Stimulated activated CD4-positive, alpha-beta T cell treated with anti-CD3 and anti-CD28 coated beads, Interleukin-12 subunit alpha, Interleukin-12 subunit beta, amount 100 ng/mL, for 48 hours (primary cell): ENCODE measurements around the gene NLGN1.

ENCODE experiments used
- DNase-seq, 3 donors: peaks; one replicate each; pipeline ENCODE4 v3.0.0-alpha.2; 2020; ENCODE audit warnings: low read depth in 2 of 3, low spot score in 1 of 3

NLGN1 gene

DNA sequence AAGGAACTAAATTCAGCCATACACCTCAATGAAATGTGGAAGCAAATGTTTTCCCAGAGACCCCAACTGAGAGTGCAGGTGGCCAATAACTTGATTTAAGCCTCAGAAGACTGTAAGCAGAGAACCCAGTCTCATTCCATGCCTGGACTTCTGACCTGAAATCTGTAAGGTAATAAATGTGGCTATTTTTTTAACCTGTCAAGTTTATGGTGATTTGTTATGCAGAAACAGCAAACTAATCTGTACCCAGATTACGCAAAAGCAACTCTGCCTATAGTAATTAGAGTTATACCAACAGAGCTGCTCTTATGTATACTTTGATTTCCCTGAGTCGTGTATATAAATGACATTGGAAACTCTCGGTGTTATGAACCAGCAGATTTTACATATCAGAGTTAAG, 927.6 kb downstream of the NLGN1 start:
- DNase-seq: no peak

DNA sequence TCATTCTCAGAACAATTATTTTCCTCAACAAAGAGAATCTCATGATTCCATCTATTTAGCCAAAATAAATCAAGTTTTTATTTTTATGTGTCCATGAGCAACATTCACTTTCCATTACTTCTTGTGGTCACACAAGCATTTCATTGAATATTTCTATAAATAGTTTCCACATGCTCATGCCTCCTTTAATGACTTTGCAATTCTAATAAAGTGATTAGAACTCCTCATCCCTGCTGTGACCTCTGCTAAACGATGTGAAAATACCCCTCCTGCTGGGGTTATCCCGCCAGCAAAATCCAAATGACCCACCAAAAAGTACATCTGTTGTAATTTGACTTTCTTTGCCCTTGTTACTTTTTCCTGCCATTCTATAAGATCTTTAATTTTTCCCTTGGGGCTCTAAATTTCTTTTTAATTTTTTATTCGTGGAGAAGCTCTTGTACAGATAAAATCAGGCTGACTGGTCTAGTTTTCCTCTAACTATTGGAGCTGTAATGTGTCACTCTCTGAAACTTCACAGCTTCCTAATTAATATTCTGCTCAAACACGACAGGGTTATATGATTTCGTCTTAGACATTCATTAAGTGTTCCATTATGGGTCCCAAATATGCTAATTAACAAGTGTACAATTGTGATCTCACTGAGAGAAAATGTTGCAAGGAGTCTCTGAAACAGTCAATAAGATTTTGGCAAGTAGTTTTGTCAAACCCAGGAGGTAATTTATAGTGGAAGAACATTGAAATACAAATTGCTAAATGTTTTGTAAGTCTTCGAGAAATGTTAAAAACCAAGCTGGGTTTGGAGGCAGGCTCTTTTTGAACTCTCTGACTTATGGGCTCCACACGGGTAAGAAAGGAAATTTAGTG, 928.5 kb downstream of the NLGN1 start:
- no peak for DNase-seq

DNA sequence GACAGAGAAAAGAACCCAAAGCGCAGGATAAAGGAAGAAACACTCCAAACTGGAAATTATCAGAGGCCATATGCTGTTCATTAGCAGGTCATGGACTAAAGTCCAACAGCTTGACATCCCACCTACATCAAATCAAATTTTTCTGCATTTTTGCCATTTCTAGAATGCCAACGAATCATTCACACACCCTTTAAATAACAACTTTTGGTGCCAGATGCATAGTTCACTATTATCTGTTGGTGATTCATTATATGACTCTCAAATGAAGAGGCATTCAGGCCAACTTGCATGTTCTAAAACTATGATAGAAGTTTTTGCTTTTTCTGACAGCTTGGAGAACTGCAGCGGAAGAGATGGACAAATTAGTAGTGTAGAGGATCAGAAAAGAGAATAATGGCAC, 931.8 kb downstream of the NLGN1 start:
- DNase-seq: no peak

DNA sequence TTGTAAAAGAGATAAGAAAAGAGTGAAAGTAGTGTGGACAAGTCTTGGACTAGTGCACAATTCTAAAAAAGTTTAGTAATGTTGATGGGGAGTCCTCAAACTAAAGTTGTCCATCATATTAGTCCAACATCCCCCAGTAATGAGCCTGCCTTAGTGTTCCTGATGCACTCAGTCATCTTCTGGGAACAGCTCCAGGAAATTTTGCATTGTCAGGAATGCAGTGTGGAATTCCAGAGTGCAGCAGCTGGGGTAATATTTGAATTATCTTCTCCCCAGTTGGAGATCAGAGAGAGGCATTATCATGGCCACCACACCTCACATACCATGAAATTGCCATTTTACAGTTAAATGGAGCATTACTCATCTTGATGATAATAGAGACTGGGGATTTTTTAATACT, 932.8 kb downstream of the NLGN1 start:
- DNase-seq: no peak

DNA sequence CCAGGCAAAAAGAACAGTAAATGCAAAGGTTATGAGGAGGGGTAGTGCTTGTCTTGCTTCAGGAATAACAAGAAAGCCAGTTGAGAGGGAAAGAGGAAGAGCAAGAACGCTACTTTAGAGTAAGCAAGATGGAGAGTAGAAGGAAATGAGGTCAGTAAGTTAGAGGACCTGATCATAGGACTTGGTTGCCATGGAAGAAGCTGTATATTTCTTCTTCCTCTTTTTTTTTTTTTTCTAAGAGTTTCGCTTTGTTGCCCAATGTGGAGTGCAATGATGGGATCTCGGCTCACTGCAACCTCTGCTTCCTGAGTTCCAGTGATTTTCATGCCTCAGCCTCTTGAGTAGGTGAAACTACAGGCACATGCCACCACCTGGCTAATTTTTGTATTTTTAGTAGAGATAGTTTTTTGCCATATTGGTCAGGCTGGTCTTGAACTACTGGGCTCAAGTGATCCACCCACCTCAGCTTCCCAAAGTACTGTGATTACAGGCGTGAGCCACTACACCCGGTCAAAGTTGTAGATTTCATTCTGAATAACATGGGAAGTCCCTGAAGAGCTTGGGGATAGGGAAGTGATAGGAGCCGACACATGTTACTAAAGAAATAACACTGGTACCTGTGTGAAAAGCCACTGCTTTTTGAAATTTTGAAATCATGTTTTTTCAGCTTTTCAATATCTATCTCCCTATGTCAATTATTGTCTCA, 933.7 kb downstream of the NLGN1 start:
- DNase-seq: no peak

DNA sequence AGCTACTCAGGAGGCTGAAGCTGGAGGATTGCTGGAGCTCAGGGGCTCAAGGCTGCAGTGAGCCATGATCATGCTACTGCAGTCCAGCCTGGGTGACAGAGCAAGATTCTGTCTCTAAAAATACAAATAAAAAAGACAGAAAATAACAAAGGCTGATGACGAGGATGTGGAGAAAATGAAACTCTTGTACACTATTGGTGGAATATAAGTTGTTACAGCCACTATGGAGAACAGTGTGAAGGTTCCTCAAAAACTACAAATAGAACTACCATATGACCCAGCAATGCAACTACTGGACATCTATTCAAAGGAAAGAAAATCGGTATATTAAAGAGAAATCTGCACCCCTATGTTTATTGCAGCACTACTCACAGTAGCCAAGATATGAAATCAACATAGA, 934.8 kb downstream of the NLGN1 start:
- DNase-seq: no peak

DNA sequence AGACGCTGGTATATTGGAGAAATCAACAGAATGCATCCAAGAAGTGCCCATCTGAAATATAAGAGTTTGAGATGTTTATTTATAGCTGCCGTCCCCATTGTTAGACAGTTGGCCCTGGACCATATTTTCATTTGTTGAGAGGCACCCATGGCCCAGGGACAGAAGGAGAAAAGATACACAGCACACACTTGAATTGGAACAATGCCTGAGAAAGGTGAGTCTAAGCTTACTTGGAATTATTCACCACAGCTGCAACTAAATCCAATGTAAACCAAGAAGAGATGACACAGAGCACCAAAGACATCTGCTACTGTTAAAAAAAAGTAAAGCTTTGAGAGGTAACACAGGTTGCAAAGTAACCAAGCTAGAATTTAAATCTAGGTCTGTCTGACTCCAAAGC, 936.1 kb downstream of the NLGN1 start:
- no peak for DNase-seq

DNA sequence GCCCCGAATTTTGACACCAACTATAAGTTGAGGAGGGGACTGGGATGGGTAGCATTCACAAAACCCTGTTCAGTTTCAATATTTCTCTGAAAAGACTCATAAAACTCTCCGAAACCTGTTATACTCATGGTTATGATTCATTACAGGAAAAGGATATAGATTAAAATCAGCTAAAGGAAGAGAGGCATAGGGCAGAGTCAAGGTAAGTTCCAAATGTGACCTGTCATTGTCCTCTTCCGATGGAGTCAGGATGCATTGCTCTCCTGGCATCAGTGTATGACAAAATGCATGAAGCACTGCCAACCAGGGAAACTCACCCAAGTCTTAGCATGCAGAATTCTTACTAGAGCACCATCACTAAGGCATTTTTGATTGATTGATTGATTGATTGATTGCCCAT, 936.6 kb downstream of the NLGN1 start:
- DNase-seq: no peak

DNA sequence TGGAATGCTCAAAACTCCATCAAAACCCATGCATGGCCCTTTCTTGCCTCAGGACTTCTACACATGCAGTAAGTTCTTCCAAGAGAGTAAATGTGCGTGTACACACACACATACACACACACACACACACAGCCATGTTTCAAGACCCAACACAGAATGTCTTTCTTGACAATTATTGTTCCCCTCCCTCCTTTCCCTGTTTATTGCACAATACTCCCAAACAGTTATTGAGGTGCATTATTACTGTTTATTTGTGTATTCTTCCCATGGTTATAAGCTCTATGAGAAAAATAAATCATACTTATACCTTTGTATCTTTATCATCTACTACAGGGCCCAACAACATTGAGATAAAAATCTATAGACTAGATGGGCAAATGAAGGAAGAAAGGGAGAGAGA, 937.8 kb downstream of the NLGN1 start:
- DNase-seq: no peak

DNA sequence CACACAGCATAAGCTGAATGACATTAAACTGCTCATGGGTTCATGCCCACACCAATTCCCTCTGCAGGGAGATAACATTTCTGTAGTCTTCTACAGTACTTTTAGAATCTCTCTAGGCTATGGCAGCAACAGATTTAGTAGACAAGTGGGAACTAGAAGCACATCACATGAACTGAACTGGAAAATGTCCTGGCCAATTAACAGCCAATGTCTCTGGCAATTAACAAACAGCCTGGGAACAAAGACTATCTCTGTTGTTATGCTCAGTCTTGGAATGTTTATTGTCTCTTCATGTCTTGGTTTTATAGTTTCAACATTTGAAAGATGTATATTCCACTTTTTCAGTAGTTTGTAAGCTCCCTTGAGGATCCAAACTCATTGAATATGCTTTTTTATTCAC, 938.4 kb downstream of the NLGN1 start:
- no peak for DNase-seq
